ENCODE results near the gene MMD.
A peak's percentile ranks its signal among the peaks of the same experiment; 100 is the strongest.
"Not testable (repeated sequence)": the region's sequence is repeated elsewhere in the genome, so short reads cannot be mapped to it uniquely, and the experiment has no call there.

Gene MMD

DNA sequence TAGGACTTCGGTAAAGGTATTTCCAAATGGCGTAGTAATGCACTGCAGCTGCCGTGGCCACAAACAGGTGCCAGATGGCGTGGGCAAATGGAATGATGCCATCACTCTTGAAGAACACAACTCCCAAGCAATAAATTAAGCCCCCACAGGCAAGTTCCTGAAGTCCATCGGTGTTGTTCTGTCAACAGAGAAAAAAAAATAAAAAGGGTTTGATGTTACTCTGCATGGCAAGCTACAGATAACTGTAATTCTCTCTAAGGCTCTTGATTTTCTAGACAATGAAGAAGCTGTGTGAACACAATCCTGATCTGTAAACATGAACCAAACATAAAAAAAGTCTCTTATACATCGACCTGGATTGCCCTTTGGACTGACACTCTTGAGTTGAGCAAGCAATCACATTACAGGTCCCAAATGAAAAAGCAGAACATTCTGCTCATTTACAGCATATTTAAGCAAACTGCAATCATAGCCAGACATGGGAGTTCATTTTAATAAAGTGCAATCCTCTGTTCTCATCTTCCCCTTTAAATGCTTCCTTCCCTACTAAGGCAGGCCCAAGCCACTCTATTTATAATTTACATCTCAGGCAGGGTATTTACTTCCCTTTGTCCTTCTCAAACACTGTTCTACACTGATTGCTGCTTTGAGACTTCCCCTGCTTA, 27.1 kb downstream of the MMD start:
- no peak for DNase-seq (ENCODE audit: low spot score)

DNA sequence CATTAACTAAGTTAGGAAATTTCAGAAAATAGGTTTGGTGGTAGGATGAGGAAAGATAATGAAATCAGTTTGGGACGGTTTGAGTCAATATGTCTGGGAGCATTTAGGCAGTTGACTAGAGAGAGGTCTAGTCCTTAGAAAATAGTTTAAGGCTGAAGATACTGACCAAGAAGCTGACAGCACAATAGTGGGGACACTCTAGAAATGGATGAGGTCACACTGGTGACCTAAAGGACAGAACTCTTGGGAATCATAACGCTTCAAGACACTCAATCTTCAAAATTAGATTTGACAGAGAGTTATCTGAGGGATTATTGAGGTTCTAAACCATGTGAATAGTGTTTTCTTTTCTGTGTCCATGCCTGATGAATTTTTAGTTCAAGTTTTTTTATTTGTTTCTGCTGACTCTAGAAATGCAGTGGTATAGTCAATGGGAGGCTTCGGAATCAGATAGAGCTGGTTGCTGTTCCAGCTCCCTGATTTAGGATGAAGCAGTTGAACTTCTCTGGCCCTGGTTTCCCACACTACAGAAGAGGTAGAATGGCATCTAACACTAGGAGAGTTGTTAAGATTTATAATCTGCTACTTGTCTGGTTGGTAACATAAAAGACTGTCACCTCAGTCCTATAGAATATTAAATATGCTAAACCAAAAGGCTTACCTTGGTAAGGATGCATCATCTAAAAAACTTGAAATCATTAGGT, 29.7 kb downstream of the MMD start:
- DNase-seq (ENCODE audit: low spot score) = no peak

DNA sequence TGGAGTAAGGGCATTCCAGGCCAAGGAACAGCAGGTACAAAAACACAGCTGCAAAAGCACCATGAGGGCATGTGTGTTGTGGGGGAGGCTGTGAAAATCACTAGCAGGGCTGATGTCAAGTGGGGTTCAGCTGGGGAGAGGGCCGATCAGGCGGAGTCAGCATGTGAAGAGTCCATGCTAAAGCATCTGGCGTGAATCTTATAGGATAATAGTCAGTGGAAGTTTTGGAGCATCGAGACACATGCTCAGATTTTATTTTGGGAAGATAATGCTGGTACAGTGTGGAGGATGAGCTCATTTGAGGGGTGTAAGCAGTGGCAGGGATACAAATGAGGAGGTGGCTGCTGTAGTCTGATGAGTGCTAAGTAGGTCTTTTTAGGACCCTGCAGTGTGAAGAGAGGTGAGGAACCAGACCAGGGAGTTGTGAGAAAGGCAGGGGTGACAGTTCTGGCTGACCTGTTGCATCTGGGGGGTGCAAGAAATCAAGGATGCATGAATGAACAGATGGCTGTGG, 30.3 kb downstream of the MMD start:
- no peak for DNase-seq (ENCODE audit: low spot score)

DNA sequence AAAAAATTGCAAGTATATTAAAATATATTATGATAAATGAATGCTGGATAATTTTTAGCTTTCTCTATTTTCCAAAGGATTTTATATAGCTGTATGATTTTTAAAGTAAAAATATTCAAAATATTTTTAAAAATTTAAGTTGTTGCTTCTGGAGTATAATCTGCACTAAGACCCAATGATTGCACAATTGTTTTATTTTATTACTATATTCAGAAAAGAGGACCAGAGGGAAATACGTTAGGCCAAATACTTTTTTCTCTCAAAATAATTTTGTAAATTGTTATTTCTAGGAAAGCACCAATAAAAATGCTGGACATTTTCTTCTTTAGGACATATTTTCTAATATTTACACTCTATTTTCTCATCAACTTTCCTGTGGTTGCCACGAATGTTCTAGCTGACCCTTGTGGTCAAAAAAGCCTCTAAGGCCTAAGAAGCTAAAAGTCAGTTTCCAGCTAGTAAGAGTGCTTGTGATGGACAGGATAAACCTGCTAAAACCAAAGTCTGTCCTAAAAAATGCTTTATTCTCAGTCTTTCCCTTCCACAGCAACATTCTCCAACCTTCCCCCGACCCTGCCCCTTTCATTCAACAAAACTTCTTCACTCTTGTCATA, 31.2 kb downstream of the MMD start:
- DNase-seq (ENCODE audit: low spot score) = no peak

DNA sequence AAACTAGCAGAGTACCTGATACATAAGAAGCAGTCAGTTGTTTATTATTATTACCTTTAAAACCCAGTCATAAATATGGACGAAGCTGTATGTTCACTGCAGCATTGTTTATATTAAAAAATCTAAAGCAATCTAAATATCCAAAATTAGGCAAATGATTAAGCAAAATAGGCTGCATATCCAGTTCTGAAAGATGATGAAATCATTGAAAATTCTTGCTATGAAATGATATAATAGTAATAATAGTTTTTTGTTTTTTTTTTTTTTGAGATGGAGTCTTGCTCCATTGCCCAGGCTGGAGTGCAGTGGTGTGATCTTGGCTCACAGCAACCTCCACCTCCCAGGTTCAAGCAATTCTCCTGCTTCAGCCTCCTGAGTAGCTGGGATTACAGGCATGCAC, 31.9 kb downstream of the MMD start:
- not testable (repeated sequence) for DNase-seq (ENCODE audit: low spot score)

DNA sequence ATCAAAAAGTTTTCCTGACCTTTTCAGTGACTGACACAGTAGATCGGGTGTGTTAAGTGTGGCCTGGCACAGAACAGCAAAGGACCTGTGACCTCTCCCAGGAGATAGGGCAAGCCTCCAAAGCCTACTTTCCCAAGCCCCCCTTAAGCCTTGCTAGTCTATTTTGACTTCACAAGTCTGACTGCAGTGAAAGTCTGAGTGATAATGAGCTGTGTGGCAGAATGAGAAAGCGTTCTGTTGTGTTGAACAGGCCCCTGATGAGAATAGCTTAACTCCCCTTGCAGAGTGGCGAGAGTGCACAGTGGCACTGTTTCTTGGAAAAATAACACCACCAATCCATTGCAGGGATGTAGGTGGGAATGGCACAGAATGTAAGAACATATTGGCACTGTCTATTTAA, 32.8 kb downstream of the MMD start:
- DNase-seq (ENCODE audit: low spot score) = no peak

DNA sequence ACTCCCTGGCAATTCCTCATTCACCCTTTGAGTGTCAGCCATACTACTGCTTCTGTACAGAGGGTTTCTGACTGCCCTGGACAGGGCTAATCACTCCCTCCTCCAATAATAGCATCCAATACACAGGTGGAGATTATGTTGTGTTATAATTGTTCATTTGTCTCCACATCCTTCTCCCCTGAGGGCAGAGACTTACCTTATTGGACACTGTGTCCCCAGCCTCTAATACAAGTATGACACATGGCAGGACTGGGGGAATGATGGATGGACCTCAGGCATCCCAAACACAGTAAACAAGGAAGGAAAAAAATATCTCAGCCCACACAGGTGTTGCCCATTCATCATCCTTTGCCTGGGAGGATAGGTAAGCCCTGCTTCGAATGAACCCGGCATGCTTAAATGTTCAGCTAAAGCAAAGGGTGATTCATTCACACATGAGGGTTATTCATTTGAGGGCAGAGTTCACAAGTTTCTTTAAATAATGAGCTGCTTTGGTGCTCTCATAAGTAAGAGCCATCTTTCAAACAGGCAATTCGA, 34.8 kb downstream of the MMD start:
- DNase-seq (ENCODE audit: low spot score) = no peak

DNA sequence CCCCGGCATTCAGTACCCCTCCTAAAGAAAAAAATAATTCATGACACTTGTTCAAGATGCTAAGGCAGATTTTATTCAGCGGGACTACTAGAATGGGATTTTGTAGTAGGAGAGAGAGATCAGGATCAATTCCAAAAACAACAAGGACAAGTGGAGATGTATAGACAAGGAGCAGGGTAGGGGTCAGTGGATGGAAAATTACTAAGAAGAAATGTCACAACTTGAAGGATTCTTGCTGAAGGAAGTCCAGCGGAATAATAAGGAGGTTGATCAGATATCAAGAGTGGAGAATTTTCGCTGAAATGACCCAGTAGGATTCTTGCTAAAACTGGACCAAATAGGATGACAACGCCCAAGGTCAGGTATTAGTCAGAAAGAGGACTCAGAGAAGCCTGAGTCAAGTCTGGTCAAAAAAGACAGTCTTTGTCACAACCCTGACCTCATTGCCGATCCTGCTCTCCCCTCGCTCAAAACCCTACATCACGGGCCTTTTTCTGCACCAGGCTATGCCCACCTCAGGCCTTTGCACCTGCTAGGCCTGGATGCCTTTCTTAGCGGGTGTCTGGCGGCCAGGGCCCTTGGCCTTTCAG, 36.9 kb downstream of the MMD start:
- no peak for DNase-seq (ENCODE audit: low spot score)

DNA sequence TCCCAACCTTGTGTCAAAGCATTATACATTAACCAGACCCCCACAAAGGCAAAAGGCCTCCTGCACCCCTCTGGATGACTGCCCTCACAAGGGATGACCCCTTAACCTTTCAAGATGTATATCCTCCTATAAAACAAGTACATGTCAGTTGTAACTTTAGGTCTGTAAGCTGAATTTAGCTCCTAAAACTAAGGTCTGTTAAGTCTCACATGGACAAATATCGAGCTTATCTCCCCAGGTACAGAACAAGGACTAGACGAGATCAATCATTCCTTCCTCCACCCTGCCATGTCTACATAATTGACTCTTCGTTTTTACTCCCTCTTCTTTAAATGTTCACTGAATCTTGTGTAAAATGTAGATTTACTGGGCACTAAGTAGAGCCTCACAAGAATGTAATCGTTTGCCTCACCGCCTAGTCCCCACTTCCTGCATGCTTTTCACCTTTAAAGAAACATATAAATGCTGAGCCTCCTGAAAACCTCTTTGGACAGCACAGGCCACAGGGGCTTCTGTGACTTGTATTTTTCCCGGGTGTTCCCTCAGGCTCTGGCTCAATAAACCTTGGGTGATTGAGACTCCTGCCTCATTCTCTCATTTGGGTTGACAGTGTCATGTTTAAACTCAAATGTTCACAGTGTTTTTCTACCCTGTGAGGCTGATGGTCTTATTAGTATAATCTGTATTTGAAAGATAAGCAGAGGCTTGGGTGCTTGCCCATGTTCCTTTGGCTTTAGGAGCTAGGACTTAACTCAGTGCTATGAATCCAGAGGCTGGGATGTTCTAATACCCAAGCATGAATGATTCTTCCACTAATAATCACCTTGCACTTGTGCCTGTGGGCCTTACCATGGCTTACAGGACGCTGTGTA, 37.6 kb downstream of the MMD start:
- DNase-seq (ENCODE audit: low spot score) = no peak

DNA sequence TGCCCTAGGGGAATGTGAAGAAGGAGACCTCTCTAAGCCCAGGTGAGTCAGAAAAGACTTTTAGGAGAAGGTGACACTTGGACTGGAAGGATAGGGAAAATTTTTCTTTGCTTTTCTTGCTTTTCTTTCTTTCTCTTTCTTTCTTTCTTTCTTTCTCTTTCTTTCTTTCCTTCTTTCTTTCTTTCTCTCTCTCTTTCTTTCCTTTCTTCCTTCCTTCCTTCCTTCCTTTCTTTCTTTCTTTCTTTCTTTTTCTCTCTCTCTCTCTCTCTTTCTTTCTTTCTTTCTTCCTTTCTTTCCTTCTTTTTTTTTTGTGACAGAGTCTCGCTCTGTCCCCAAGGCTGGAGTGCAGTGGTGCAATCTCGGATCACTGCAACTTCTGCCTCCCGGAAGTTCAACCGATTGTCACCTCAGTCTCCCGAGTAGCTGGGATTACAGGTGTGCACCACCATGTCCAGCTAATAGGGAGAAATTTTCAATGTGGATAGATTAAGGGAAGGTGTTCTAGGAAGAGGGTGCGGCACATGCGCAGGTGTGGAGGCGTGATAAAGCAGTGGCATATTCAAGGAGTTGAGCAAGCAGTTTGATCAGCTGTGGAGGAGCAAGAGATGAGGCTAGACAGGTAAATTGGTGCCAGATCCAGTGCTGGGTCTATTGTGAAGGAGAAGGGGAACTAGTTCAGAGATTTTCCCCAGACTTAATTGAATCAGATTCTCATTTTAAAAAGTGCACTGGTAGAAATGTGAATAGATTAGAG, 40.4 kb downstream of the MMD start:
- no peak for DNase-seq (ENCODE audit: low spot score)

DNA sequence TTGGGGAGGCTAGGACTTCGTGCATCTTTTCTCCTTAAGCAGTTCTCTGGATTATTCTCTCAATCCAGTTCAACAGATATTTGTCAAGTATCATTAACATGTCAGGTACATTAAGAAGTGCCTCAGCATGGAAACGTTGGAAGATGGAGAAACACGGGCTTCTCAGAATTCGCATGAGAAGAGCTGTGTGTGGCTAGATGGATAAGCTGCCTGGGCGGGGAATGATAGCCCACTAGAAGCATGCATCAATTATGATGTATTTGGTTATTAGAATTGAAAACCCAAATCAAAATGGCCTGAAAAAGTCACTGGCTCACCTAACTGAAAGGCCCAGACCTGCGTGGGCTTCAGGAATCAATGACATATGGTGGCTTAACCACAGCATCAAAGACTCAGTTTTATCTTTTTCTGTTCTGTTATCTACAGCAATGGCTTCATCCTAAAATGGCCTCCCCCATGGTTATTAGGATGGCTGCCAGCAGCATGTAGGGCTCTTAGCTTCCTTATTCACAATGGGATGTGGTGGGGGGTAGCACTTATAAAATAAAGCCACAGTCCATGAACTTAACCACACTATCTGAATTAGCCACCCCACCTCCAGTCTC, 43.9 kb downstream of the MMD start:
- no peak for DNase-seq (ENCODE audit: low spot score)

DNA sequence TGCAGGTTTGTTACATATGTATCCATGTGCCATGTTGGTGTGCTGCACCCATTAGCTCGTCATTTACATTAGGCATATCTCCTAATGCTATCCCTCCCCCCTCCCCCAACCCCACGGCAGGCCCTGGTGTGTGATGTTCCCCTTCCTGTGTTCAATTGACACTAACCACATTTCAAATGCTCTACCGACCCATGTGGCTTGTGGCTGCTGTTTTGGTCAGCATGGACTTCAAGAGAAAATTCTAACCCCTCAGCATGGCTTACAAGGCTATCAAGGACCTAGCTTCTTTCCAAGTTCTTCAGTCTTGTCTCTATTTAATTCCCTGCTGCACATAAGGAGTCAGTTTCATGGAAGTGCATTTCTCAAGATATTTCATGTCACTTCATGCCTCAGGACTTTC, 52.9 kb downstream of the MMD start:
- no peak for DNase-seq (ENCODE audit: low spot score)

DNA sequence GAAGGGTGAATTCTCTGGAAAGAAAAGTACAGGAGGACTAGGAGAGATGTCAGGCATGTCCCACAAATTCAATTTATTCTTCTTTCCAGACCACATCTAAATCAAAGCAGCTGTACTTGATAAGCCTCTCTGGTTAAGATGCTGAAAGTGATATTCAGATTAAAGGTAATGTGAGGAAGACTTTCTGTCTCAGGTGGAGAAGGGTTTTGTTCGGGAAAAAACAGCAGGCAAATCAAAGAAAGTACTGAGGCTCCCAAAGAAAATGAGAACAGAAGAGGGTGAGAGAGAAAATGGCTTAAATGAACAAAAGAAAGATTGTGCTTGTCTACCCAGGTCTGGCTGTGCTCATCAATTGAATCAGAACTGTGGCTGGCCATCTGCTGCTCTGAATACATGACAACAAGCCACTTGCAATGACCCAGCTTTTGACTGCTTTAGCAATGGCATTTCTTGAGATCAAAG, 55.6 kb downstream of the MMD start:
- DNase-seq (ENCODE audit: low spot score) = no peak

DNA sequence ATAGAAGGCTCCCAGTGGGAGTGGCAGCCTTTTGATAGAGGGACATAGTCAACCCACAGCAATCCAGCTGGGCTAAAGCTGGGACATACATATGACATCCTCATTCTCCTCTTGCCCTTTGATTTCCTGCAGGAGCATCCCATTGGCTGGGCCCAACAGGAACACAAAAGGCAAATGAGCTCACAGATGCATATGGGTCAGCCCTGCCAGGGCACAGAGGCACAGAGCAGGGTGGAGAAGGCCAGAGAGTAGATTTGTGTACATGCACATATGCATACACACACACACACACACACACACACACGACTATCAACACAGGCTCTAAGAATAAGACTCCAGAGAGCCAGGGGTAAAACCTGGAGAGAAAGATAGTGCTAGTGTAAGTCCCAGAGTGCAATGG, 58.6 kb downstream of the MMD start:
- no peak for DNase-seq (ENCODE audit: low spot score)

DNA sequence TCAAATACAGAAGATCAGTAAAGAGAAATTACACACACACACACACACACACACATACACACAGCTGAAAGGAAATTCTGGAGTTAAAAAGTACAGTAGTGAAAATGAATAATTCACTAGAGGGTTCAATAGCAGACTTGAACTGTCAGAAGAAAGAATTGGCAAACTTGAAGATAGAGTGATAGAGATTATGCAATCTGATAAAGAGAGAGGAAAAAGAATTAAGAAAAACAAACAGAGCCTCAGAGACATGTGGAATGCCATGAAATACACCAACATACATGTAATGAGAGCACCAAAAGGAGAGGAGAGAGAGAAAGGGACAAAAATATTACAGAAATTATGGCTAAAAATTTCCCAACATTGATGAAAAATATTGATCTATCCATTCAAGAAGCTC, 60.7 kb downstream of the MMD start:
- no peak for DNase-seq (ENCODE audit: low spot score)

DNA sequence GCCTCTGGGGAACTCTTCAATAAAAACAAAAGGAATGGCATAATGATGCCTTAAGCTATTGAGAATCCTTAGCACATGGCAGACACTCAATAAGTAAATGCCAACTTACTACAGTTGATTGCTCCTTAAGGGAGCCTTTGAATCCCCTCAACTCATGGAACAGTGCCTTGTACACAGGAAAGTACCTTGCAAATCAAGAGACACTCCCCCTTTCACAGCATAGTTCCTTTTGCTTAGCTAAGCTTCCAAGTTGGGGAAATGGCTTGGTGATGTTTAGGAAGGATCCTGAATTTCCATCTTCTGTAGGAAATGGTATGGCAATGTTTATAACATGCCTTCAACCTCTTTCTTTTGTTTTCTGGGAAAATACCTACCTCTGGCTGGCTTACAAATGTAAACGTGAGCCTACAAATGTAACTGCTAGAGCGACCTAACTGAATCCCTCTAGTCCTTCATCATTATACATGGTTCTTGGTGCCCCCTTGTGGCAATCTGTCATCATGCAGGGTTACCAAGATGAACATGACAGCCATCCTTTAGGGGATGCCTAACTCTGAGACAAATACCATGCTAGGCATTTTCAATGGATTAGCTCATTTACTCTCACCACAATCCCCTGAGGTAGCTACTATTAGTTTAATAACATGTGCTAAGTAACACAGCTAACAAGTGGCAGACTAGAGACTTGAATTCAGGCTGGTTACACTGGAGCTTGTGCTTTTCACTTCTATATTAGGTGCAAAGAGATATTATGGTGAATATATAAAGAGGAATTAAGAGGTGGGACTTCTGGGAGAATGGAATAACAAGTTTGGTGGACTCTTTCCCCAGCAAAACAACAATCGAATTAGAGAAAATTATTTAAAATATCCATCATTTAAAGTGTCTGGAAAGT, 65.0 kb downstream of the MMD start:
- peak; percentile 71 for DNase-seq (ENCODE audit: low spot score)

DNA sequence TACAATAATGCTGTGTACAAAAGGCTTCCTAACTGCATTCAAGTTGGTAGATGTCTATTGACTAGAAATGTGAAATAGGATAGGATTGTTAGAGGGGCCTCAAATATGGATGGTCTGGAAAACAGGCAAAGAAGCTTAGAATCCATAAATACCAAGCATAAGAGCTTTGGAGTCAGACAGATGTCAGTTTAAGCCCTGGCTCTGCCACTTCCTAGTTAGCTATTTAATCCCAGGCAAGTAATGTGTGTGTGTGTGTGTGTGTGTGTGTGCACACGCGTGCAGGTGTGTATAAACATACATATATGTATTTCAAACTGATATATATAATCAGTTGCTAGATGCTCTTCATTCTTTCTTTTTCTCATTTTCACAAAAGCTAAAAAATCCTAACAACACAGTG, 66.7 kb downstream of the MMD start:
- DNase-seq (ENCODE audit: low spot score) = no peak

DNA sequence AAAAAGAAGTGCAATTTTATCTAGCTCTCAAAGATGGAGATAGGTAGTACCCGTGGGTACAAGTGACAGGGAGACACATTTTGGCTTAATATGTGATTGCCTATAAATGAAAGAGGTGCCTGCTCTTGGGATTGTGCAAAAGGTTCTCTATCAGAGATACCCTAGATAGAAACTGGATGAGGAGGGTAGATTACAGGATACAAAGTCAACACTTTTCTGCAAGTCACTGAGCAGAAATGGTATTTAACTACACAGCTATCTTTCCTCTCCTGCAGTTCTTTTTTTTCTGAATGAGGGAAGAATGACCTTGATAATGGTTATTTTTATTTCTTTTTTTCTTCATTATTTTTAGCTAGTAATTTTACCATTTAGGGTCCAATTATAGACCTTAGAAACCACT, 67.6 kb downstream of the MMD start:
- no peak for DNase-seq (ENCODE audit: low spot score)

DNA sequence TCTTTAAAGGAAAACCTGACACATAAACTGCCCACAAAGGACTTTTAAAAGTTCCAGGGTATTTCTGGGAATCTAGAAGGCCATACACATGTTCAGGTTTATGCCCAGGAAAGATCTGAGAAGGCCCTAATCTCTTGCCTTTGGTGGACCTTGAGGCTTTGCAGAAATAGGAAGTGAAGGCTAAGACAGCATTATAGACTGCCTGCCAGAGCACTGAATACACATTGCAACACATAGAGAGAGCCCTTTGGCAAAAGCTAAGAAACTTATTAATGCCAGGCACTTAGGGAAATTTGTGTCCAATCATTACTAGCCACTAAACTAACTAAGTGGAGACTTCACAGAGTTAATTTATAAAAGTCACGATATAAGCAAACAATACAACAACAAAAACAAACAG, 70.4 kb downstream of the MMD start:
- DNase-seq (ENCODE audit: low spot score) = no peak

All from germinal center (tissue), 1 donor.